Measurements from ENCODE around the gene KCNIP2.

DNA sequence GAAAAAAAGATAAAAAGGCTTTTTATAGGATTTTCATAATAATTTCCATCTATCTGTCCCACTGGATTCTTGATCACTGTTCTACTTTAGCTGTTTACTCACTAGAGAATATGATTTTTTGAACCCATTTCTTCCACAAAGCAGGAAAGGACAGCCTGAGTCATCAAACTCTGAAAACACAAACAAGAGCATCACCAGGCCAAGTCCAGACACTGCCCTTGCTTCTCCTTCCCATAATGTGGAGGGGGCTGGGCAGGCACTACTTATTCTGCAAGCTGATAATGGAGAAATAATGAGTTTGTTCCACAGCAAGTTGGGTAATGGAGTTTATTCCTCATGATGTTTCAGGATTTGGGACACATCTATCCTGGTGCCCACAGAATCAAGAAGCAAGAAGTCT is 13.0 kb upstream of the KCNIP2 start:
- TF ChIP-seq CREB1 (IDR thresholded peaks at IDR 0.05; ENCODE audit: low read depth) (no peak), EP300 (IDR thresholded peaks at IDR 0.05; ENCODE audit: borderline replicate concordance) (no peak), YY1 (IDR thresholded peaks at IDR 0.05; ENCODE audit: low read depth) (no peak), TEAD4 (IDR thresholded peaks at IDR 0.05) (no peak), CEBPB (IDR thresholded peaks at IDR 0.05) (no peak), RAD21 (IDR thresholded peaks at IDR 0.05; ENCODE audit: low read depth) (no peak), FOXM1 (IDR thresholded peaks at IDR 0.05; ENCODE audit: borderline replicate concordance, low read depth) (no peak), TCF12 (IDR thresholded peaks at IDR 0.05; ENCODE audit: low read depth) (no peak)
- TF ChIP-seq, protein P1, sequence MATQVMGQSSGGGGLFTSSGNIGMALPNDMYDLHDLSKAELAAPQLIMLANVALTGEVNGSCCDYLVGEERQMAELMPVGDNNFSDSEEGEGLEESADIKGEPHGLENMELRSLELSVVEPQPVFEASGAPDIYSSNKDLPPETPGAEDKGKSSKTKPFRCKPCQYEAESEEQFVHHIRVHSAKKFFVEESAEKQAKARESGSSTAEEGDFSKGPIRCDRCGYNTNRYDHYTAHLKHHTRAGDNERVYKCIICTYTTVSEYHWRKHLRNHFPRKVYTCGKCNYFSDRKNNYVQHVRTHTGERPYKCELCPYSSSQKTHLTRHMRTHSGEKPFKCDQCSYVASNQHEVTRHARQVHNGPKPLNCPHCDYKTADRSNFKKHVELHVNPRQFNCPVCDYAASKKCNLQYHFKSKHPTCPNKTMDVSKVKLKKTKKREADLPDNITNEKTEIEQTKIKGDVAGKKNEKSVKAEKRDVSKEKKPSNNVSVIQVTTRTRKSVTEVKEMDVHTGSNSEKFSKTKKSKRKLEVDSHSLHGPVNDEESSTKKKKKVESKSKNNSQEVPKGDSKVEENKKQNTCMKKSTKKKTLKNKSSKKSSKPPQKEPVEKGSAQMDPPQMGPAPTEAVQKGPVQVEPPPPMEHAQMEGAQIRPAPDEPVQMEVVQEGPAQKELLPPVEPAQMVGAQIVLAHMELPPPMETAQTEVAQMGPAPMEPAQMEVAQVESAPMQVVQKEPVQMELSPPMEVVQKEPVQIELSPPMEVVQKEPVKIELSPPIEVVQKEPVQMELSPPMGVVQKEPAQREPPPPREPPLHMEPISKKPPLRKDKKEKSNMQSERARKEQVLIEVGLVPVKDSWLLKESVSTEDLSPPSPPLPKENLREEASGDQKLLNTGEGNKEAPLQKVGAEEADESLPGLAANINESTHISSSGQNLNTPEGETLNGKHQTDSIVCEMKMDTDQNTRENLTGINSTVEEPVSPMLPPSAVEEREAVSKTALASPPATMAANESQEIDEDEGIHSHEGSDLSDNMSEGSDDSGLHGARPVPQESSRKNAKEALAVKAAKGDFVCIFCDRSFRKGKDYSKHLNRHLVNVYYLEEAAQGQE (IDR thresholded peaks at IDR 0.05; ENCODE audit: low read depth), result no peak
- TF ChIP-seq, protein P2, sequence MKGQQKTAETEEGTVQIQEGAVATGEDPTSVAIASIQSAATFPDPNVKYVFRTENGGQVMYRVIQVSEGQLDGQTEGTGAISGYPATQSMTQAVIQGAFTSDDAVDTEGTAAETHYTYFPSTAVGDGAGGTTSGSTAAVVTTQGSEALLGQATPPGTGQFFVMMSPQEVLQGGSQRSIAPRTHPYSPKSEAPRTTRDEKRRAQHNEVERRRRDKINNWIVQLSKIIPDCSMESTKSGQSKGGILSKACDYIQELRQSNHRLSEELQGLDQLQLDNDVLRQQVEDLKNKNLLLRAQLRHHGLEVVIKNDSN (IDR thresholded peaks at IDR 0.05), result no peak
